CD14-positive monocyte (primary cell): ENCODE results near the gene PPT1. TPM values are rescaled to one million over a fixed set of nuclear protein-coding genes. Genes with fewer than 3 reads are reported as not detected.

Source experiments
- DNase-seq, 3 donors: peaks; one replicate each; pipeline ENCODE4 v3.0.0-alpha.2; 2011 to 2022
- H2AFZ ChIP-seq: 2 replicates; pipeline ENCODE4 v1.6.0; 2012; ENCODE audit warnings: mild to moderate bottlenecking, low read depth, low read length, inconsistent platforms; ENCODE audit not compliant: insufficient read depth, poor library complexity, severe bottlenecking
- H3K27ac ChIP-seq, 2 donors: 1 replicate in 1 of 2; 2 replicates in 1 of 2; pipeline ENCODE4 v1.5.1; 2012 to 2013; ENCODE audit warnings: low read length in 2 of 2, control low read depth in 1 of 2, inconsistent platforms in 1 of 2, low read depth in 1 of 2, mild to moderate bottlenecking in 1 of 2
- H3K27me3 ChIP-seq, 2 donors: one replicate each; pipeline versions ENCODE4 v1.6.0 to v1.6.1; 2011 to 2013; ENCODE audit warnings: low read length in 2 of 2; ENCODE audit not compliant: control insufficient read depth in 2 of 2, insufficient read depth in 2 of 2
- H3K36me3 ChIP-seq, 2 donors: replicated peaks in 1 of 2; 1 replicate in 1 of 2; 2 replicates in 1 of 2; pipeline versions ENCODE4 v1.5.1 to v1.6.1; 2012 to 2013; ENCODE audit warnings: low read length in 2 of 2, control low read depth in 1 of 2, inconsistent platforms in 1 of 2, mild to moderate bottlenecking in 1 of 2; ENCODE audit not compliant: insufficient read depth in 2 of 2, control insufficient read depth in 1 of 2
- H3K4me1 ChIP-seq, 2 donors: 1 replicate in 1 of 2; 2 replicates in 1 of 2; pipeline versions ENCODE4 v1.5.1 to v1.6.1; 2012 to 2013; ENCODE audit warnings: low read length in 2 of 2, control low read depth in 1 of 2, inconsistent platforms in 1 of 2, mild to moderate bottlenecking in 1 of 2, moderate library complexity in 1 of 2; ENCODE audit not compliant: insufficient read depth in 2 of 2, control insufficient read depth in 1 of 2
- H3K4me2 ChIP-seq: replicated peaks from 2 replicates; pipeline ENCODE3; 2012; ENCODE audit warnings: low read length, moderate library complexity, mild to moderate bottlenecking; ENCODE audit not compliant: poor library complexity, severe bottlenecking; ENCODE audit errors: extremely low read depth
- H3K4me3 ChIP-seq, 3 experiments: fragments of 200-600 bp in 1 of 3; sonication (generic) in 1 of 3; replicated peaks in 1 of 3; 1 replicate in 2 of 3; 2 replicates in 1 of 3; pipeline ENCODE4 v1.5.1; 2011 to 2013; ENCODE audit warnings: low read length in 3 of 3, mild to moderate bottlenecking in 3 of 3, control low read depth in 2 of 3, low read depth in 2 of 3, inconsistent platforms in 1 of 3, moderate library complexity in 1 of 3
- H3K79me2 ChIP-seq: 2 replicates; pipeline ENCODE4 v1.6.0; 2012; ENCODE audit warnings: mild to moderate bottlenecking, control low read depth, inconsistent platforms, low read length, moderate library complexity; ENCODE audit not compliant: insufficient read depth
- H3K9ac ChIP-seq: 2 replicates; pipeline ENCODE4 v1.6.0; 2017; ENCODE audit warnings: low read length, mild to moderate bottlenecking; ENCODE audit not compliant: insufficient read depth, poor library complexity, severe bottlenecking
- H3K9me3 ChIP-seq, 2 donors: replicated peaks in 1 of 2; 1 replicate in 1 of 2; 2 replicates in 1 of 2; pipeline versions ENCODE4 v1.5.1 to v1.6.1; 2012 to 2013; ENCODE audit warnings: low read length in 2 of 2, control low read depth in 1 of 2; ENCODE audit not compliant: control insufficient read depth in 1 of 2, insufficient read depth in 1 of 2
- H4K20me1 ChIP-seq: 2 replicates; pipeline ENCODE4 v1.6.0; 2012; ENCODE audit warnings: mild to moderate bottlenecking, low read length, control low read depth, moderate library complexity; ENCODE audit not compliant: insufficient read depth
- H3K27ac Mint-ChIP-seq, 7 donors: one replicate each; pipeline ENCODE4 v1.8.0; 2020; ENCODE audit warnings: mild to moderate bottlenecking in 7 of 7, mixed read lengths in 7 of 7, moderate library complexity in 6 of 7, inconsistent platforms in 2 of 7
- H3K27me3 Mint-ChIP-seq, 3 donors: one replicate each; pipeline ENCODE4 v1.8.0; 2021 to 2022; ENCODE audit warnings: low read depth in 3 of 3, mild to moderate bottlenecking in 3 of 3, mixed read lengths in 3 of 3, moderate library complexity in 3 of 3, inconsistent platforms in 1 of 3
- H3K36me3 Mint-ChIP-seq, 2 donors: one replicate each; pipeline ENCODE4 v1.8.0; 2020; ENCODE audit warnings: mixed read lengths in 2 of 2, inconsistent platforms in 1 of 2, mild to moderate bottlenecking in 1 of 2
- H3K4me1 Mint-ChIP-seq: one replicate; pipeline ENCODE4 v1.8.0; 2020; ENCODE audit warnings: mild to moderate bottlenecking, mixed read lengths
- H3K4me3 Mint-ChIP-seq, 2 donors: one replicate each; pipeline ENCODE4 v1.8.0; 2020; ENCODE audit warnings: mild to moderate bottlenecking in 2 of 2, mixed read lengths in 2 of 2, moderate library complexity in 1 of 2
- H3K9me3 Mint-ChIP-seq, 7 donors: one replicate each; pipeline ENCODE4 v1.8.0; 2020 to 2022; ENCODE audit warnings: mixed read lengths in 7 of 7, mild to moderate bottlenecking in 6 of 7, moderate library complexity in 6 of 7, inconsistent platforms in 2 of 7
- CTCF ChIP-seq: fragments of 200-600 bp; IDR thresholded peaks from one replicate; pipeline ENCODE4 v1.8.0; 2022; ENCODE audit warnings: antibody characterized with exemption, mild to moderate bottlenecking
- WGBS: methylation state at CpG from one replicate; pipeline ENCODE4 v1.1.5; 2013; ENCODE audit warnings: missing lambda C conversion rate; ENCODE audit not compliant: insufficient coverage; 5-methylcytosine and 5-hydroxymethylcytosine counted together
- intact Hi-C, 2 donors: fragments of 100-400 bp; cut with micrococcal nuclease; formaldehyde crosslinking; loops; one replicate each; pipeline versions ENCODE4 v1.15.0 to v1.15.1; 2023
- polyA plus RNA-seq, 3 donors: library from polyadenylated mRNA; depleted of rRNA in 1 of 3; unstranded in 2 of 3; stranded (reverse) in 1 of 3; fragments of 300-500 nt in 2 of 3; fragments of >200 nt in 1 of 3; fragmentation: Illumina TruSeq in 2 of 3; gene quantifications; 1 replicate in 2 of 3; 2 replicates in 1 of 3; pipeline ENCODE4 v1.2.3, GENCODE V29; 2012 to 2021

The PPT1 gene
- polyA plus RNA-seq, 3 donors, result 166 to 1,143 (median 658) TPM

- no peaks in the 10 kb centered on the region for H3K27me3 ChIP-seq
- H3K4me2 ChIP-seq, result no peak overlapping the region
- Mint-ChIP-seq H3K36me3 (peaks cover 0 to 5% of the 10 kb centered on the region in 2 donors), H3K27ac (no peak overlapping the region), H3K4me3 (no peak overlapping the region), H3K27me3 (peaks cover 0 to 3% (median 3%) of the 10 kb centered on the region in 3 donors), H3K9me3 (peaks cover 30 to 45% (median 43%) of the 10 kb centered on the region in 7 donors), H3K4me1 (no peaks in the 10 kb centered on the region)
- no peaks in the 10 kb centered on the region for H3K36me3 ChIP-seq
- WGBS, result 98% methylated on average over 4 of the region's 6 CpGs
- no peaks in the 10 kb centered on the region for H3K79me2 ChIP-seq
- H3K4me3 ChIP-seq, result no peak overlapping the region
- peaks cover 25 to 29% of the 10 kb centered on the region in 2 donors for H3K9me3 ChIP-seq
- DNase-seq, result no peak
- H4K20me1 ChIP-seq, result no peaks in the 10 kb centered on the region
- intact Hi-C loops, result no loop called here
- no peak overlapping the region for H3K27ac ChIP-seq
- H3K9ac ChIP-seq, result no peak overlapping the region
- no peak overlapping the region for H2AFZ ChIP-seq
- no peak for TF ChIP-seq CTCF
- H3K4me1 ChIP-seq, result no peaks in the 10 kb centered on the region
Observed at GRCh38 chr1:40107290-40107959, 10.4 kb upstream of the PPT1 start.

- H3K27ac ChIP-seq, result no peak overlapping the region
- peaks cover 13 to 14% of the 10 kb centered on the region in 2 donors for H3K9me3 ChIP-seq
- TF ChIP-seq CTCF, result no peak
- Mint-ChIP-seq H3K27me3 (peaks cover 0 to 5% (median 0%) of the 10 kb centered on the region in 3 donors), H3K36me3 (no peaks in the 10 kb centered on the region), H3K4me1 (no peaks in the 10 kb centered on the region), H3K27ac (no peak overlapping the region), H3K9me3 (peaks cover 13 to 30% (median 23%) of the 10 kb centered on the region in 7 donors), H3K4me3 (no peak overlapping the region)
- no peaks in the 10 kb centered on the region for H3K27me3 ChIP-seq
- no CpG with 5 or more reads among the region's 1 CpG for WGBS
- DNase-seq, result no peak
- H3K36me3 ChIP-seq, result no peaks in the 10 kb centered on the region
- H2AFZ ChIP-seq, result no peak overlapping the region
- intact Hi-C loops, result no loop called here
- H4K20me1 ChIP-seq, result no peaks in the 10 kb centered on the region
- H3K4me3 ChIP-seq, result no peak overlapping the region
- H3K4me1 ChIP-seq, result no peaks in the 10 kb centered on the region
- H3K9ac ChIP-seq, result no peak overlapping the region
- H3K4me2 ChIP-seq, result no peak overlapping the region
- H3K79me2 ChIP-seq, result no peaks in the 10 kb centered on the region
Observed at GRCh38 chr1:40105028-40105427, 8.0 kb upstream of the PPT1 start.
